Uterus (tissue), 4 donors: Measurements from ENCODE around the gene ZBTB5. TPM values are rescaled to one million over a fixed set of nuclear protein-coding genes. Genes with fewer than 3 reads are reported as not detected.
"Not testable (repeated sequence)": the region's sequence is repeated elsewhere in the genome, so short reads cannot be mapped to it uniquely, and the experiment has no call there.

Source experiments
- DNase-seq, 2 donors: peaks; one replicate each; pipeline ENCODE4 v3.0.0-alpha.2; 2019 to 2020
- H3K27ac ChIP-seq, 2 donors: fragments of 200-600 bp; sonication (generic); 1 replicate in 1 of 2; 2 replicates in 1 of 2; pipeline ENCODE4 v1.5.1; 2016 to 2018
- H3K27me3 ChIP-seq, 2 donors: fragments of 200-600 bp; sonication (generic); one replicate each; pipeline ENCODE4 v1.5.1; 2018 to 2019; ENCODE audit warnings: control low read depth in 1 of 2
- H3K36me3 ChIP-seq, 2 donors: fragments of 200-600 bp; sonication (generic); one replicate each; pipeline ENCODE4 v1.5.1; 2019; ENCODE audit warnings: control low read depth in 1 of 2
- H3K4me1 ChIP-seq, 2 donors: fragments of 200-600 bp; sonication (generic); one replicate each; pipeline ENCODE4 v1.5.1; 2018 to 2019; ENCODE audit warnings: control low read depth in 1 of 2
- H3K4me3 ChIP-seq, 2 donors: fragments of 200-600 bp; sonication (generic); 1 replicate in 1 of 2; 2 replicates in 1 of 2; pipeline ENCODE4 v1.5.1; 2018 to 2019; ENCODE audit warnings: mild to moderate bottlenecking in 1 of 2
- H3K9me3 ChIP-seq, 2 donors: fragments of 200-600 bp; sonication (generic); one replicate each; pipeline ENCODE4 v1.5.1; 2019; ENCODE audit warnings: control low read depth in 1 of 2
- POLR2A ChIP-seq, 2 donors: fragments of 450-650 bp; IDR thresholded peaks; one replicate each; pipeline ENCODE4 v1.6.1; 2016; ENCODE audit warnings: antibody characterized with exemption in 2 of 2, mild to moderate bottlenecking in 1 of 2, moderate library complexity in 1 of 2
- intact Hi-C: fragments of 100-400 bp; cut with DNase I; formaldehyde crosslinking; loops from one replicate; pipeline ENCODE4 v1.15.1; 2023; ENCODE audit warnings: low total_unique reads
- total RNA-seq, 4 donors: library from RNA; depleted of rRNA in 3 of 4; stranded (reverse); fragments of >200 nt in 3 of 4; gene quantifications; one replicate each; pipeline versions ENCODE4 v1.1.0 to v1.2.4, GENCODE V29; 2014 to 2023
- TF ChIP-seq, protein P1 (sequence below), 4 experiments: fragments of 200-600 bp in 2 of 4; fragments of 450-650 bp in 2 of 4; sonication (generic) in 2 of 4; IDR thresholded peaks; one replicate each; pipeline ENCODE4 v1.5.1; 2016 to 2019; ENCODE audit warnings: antibody characterized with exemption in 4 of 4, mild to moderate bottlenecking in 2 of 4, moderate library complexity in 1 of 4
- donor health status: DM: yes; HTN: yes; CAD: no.

The ZBTB5 gene
- total RNA-seq, 4 donors from 2014 or later: 6.5 to 22.0 (median 13.3) TPM

DNA sequence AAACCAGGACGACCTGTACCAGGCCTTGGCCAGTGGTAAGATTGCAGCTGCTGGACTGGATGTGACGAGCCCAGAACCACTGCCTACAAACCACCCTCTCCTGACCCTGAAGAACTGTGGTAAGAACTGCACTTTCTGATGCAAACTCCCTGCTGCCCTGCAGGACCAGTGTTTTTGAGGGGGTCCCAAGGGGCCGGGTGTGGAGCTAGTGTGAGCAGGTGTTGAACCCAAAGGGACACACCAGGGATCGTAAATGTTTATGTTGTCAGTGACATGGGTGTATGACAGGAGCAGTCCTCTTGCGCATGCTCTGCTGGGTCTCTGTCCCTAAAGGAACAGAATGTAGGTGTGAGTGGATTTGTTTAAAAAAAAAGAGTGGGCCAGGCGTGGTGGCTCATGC is 33.2 kb downstream of the ZBTB5 start:
- TF ChIP-seq, protein P1, sequence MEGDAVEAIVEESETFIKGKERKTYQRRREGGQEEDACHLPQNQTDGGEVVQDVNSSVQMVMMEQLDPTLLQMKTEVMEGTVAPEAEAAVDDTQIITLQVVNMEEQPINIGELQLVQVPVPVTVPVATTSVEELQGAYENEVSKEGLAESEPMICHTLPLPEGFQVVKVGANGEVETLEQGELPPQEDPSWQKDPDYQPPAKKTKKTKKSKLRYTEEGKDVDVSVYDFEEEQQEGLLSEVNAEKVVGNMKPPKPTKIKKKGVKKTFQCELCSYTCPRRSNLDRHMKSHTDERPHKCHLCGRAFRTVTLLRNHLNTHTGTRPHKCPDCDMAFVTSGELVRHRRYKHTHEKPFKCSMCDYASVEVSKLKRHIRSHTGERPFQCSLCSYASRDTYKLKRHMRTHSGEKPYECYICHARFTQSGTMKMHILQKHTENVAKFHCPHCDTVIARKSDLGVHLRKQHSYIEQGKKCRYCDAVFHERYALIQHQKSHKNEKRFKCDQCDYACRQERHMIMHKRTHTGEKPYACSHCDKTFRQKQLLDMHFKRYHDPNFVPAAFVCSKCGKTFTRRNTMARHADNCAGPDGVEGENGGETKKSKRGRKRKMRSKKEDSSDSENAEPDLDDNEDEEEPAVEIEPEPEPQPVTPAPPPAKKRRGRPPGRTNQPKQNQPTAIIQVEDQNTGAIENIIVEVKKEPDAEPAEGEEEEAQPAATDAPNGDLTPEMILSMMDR (IDR thresholded peaks at IDR 0.05): no peak
- Histone ChIP-seq H3K27ac (no peak overlapping the region), H3K9me3 (no peaks in the 10 kb centered on the region), H3K27me3 (no peaks in the 10 kb centered on the region), H3K36me3 (no peaks in the 10 kb centered on the region), H3K4me1 (no peaks in the 10 kb centered on the region), H3K4me3 (no peak overlapping the region)
- no peak for DNase-seq
- intact Hi-C loops: no loop called here

DNA sequence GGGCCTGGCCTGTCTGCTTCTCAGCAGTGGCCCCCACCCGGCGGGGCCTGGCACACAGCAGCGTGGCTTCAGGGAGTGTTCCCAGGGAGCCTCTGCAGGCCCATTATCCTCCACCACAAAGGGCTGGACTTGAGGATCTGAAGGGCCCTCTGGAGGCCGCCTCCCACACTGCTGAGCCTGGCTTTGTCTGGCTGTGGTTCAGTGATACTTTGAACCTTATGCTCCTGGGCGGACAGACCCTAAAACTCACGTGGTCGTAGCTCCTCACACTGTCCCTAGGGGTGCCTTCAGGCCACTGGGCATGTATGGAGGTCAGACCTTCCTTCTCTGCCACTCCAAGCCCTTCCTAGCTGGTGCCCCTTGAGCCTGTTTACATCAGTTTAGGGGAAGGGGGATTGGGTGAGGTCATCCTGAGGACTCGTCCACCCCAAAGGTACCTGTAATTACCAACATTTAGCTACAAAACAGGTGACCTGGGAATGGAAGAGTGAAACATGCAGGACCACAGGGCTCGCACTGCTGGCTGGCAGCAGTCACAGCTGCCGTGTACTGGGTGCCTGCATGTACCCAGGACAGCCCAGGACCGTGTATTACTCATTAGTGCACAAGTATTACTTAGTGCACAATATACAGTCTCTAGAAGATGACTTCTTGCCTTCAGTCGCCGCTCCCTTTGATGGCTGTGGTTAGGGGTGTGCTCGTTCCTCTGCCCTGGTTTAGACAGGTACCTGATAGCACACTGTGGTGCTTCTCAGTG is 34.2 kb downstream of the ZBTB5 start:
- Histone ChIP-seq H3K4me3 (no peak overlapping the region), H3K4me1 (no peaks in the 10 kb centered on the region), H3K9me3 (no peaks in the 10 kb centered on the region), H3K27me3 (no peaks in the 10 kb centered on the region), H3K27ac (no peak overlapping the region), H3K36me3 (no peaks in the 10 kb centered on the region)
- no peak for TF ChIP-seq POLR2A (IDR thresholded peaks at IDR 0.05)
- TF ChIP-seq, protein P1 (IDR thresholded peaks at IDR 0.05): no peak
- intact Hi-C loops: no loop called here
- no peak for DNase-seq

DNA sequence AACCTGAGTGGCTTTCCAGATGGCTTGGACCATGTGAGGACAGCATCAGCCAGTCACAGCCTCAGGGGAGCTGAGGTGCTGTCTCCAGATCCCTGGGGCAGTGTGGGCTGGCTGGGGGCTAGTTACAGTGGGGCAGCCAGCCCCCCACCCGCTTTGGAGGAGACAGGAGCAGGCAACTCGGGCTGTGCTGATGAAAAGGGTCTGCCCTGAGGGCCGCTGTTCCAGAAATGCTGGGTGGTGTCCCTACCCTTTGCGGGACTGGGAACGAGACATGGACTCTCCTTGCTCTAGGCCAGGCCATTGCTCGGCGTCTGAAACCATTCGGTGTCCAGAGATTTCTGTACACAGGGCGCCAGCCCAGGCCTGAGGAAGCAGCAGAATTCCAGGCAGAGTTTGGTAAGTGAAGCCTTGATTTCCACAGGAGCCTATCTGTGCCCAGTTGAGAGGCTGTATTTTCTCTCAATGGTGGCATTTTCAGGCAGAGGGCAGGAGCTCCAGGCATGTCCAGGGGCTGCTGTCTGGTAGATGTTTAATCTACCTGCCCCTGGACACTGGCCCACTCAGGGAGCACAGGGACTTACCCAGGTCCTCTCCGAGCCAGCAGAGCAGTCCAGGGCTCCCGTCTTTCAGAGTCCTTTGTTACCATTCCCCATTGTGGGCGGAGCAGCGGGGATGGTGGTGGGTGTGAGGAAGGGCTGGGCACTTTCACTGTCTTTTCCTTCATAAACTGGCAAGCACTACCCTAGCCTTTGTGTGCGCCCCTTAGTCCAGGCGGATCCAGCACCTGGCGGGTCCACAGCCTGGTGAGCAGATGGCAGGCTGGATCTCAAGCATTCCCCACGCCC is 35.6 kb downstream of the ZBTB5 start:
- no peak for DNase-seq
- Histone ChIP-seq H3K9me3 (no peaks in the 10 kb centered on the region), H3K27ac (no peak overlapping the region), H3K36me3 (no peaks in the 10 kb centered on the region), H3K4me1 (peaks cover 0 to 1% of the 10 kb centered on the region in 2 donors), H3K27me3 (no peaks in the 10 kb centered on the region), H3K4me3 (no peak overlapping the region)
- no peak for TF ChIP-seq POLR2A (IDR thresholded peaks at IDR 0.05)
- intact Hi-C loops: no loop called here

DNA sequence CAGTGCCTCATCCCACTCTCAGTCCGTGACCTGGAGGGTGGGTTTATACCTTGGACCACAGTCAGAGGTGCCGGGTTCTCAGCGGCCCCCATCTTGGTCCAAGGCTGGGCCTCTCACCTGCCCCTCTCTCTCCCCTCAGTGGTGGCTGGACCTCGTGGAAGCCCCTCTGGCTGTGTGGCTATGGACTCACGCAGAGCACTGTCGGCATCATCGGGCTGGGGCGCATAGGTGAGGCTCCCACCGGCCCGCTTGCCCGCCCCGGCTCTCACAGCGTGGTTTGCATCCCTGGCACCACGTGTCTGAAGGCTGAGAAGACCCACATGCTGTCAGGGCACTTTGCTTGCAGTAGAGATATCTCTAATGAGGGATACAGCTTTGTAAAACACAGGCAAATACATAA is 36.9 kb downstream of the ZBTB5 start:
- Histone ChIP-seq H3K9me3 (no peaks in the 10 kb centered on the region), H3K4me1 (peaks cover 4 to 12% of the 10 kb centered on the region in 2 donors), H3K4me3 (no peak overlapping the region), H3K27ac (no peak overlapping the region), H3K36me3 (no peaks in the 10 kb centered on the region), H3K27me3 (no peaks in the 10 kb centered on the region)
- TF ChIP-seq, protein P1 (IDR thresholded peaks at IDR 0.05): no peak
- no peak for TF ChIP-seq POLR2A (IDR thresholded peaks at IDR 0.05)
- intact Hi-C loops: no loop called here
- no peak for DNase-seq

DNA sequence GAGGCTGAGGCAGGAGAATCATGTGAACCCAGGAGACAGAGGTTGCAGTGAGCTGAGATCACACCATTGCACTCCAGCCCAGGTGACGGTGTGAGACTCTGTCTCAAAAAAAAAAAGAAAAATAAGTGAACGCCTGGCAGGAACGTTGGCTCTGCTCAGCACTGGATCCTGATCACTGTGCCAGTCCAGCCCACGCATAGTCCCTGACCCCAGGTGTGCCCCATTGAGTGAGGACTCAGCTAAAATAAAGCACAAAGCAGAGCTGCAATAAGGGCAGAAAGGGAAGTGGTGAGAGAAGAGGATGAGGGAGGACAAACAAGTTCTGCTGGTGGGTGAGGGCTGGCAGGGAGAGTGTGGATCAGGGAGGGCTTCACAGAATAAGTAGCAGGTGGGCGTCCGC is 38.4 kb downstream of the ZBTB5 start:
- H3K36me3 ChIP-seq: no peaks in the 10 kb centered on the region
- H3K4me3 ChIP-seq: no peak overlapping the region
- no peak for DNase-seq
- H3K27me3 ChIP-seq: no peaks in the 10 kb centered on the region
- intact Hi-C loops: no loop called here
- no peaks in the 10 kb centered on the region for H3K9me3 ChIP-seq
- no peak overlapping the region for H3K27ac ChIP-seq
- H3K4me1 ChIP-seq: peaks cover 4 to 12% of the 10 kb centered on the region in 2 donors
- TF ChIP-seq, protein P1 (IDR thresholded peaks at IDR 0.05): no peak
- no peak for TF ChIP-seq POLR2A (IDR thresholded peaks at IDR 0.05)

DNA sequence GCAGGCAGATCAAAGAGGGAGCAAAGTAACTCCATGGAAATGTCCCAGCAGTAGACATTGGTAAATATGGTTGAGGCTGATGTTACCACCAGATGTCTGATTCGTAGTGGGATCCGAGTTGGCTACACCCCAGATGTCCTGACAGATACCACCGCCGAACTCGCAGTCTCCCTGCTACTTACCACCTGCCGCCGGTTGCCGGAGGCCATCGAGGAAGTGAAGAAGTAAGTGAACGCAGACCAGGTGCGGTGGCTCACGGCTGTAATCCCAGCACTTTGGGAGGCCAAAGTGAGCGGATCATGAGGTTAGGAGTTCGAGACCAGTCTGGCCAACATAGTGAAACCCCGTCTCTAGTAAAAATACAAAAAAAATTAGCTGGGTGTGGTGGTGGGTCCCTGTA is 38.8 kb downstream of the ZBTB5 start:
- intact Hi-C loops, H3K4me3 ChIP-seq, H3K9me3 ChIP-seq, H3K27ac ChIP-seq, H3K27me3 ChIP-seq, H3K36me3 ChIP-seq, DNase-seq: not testable (repeated sequence)
- H3K4me1 ChIP-seq: peaks cover 4 to 12% of the 10 kb centered on the region in 2 donors
